ENCODE results near the gene PDE2A.

PDE2A gene

DNA sequence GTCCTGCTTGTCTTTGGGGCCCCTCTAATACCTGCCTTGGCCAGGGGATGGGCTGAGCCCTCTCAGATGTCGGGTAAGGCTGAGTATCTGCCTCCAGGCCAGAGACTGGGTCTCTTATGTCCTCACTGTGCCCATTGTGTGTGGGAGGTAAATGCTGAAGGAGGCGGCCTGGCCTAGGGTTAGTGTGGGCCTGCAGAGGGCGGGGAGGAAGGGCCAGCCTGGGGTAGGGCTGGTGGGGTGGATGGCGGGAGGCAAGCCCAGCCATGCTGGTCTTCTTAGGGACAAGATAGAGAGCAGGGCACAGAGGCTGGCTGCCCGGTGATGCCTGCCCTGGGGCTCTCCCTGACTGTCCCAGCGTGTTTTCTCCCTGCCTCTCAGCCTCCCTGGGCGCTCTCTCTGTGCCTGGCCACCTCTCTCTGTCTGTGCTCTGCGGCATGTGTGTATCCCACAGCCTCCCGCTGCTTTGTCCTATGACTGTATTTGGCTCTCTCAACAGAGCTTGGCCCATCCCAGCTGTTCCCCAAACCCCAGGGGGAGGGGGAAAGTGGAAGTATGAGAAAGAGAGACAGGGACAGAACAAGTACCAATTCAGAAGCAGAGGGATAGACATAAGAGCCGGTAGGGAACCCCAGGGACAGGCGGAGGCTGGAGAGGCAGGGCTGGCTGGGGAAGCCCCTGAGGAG, 57.0 kb downstream of the PDE2A start:
- Histone ChIP-seq H3K9ac (no peak overlapping the region), H2AFZ (no peak overlapping the region), H3K27me3 (ENCODE audit: control insufficient read depth, insufficient read depth, low read length) (no peaks in the 10 kb centered on the region), H3K79me2 (no peaks in the 10 kb centered on the region), H3K27ac (no peak overlapping the region), H3K4me3 (ENCODE audit: low read depth, low read length) (no peak overlapping the region), H3K4me2 (ENCODE audit: low read length) (no peak overlapping the region), H3K4me1 (no peaks in the 10 kb centered on the region), H3K9me3 (ENCODE audit: control insufficient read depth, low read length) (no peaks in the 10 kb centered on the region), H3K36me3 (ENCODE audit: control insufficient read depth, insufficient read depth, low read length) (no peaks in the 10 kb centered on the region)
- TF ChIP-seq, protein P1, sequence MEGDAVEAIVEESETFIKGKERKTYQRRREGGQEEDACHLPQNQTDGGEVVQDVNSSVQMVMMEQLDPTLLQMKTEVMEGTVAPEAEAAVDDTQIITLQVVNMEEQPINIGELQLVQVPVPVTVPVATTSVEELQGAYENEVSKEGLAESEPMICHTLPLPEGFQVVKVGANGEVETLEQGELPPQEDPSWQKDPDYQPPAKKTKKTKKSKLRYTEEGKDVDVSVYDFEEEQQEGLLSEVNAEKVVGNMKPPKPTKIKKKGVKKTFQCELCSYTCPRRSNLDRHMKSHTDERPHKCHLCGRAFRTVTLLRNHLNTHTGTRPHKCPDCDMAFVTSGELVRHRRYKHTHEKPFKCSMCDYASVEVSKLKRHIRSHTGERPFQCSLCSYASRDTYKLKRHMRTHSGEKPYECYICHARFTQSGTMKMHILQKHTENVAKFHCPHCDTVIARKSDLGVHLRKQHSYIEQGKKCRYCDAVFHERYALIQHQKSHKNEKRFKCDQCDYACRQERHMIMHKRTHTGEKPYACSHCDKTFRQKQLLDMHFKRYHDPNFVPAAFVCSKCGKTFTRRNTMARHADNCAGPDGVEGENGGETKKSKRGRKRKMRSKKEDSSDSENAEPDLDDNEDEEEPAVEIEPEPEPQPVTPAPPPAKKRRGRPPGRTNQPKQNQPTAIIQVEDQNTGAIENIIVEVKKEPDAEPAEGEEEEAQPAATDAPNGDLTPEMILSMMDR (IDR thresholded peaks at IDR 0.05) = no peak

- TF ChIP-seq, protein P1 (IDR thresholded peaks at IDR 0.05) = no peak
- Histone ChIP-seq H3K79me2 (no peaks in the 10 kb centered on the region), H3K27me3 (ENCODE audit: control insufficient read depth, insufficient read depth, low read length) (no peaks in the 10 kb centered on the region), H3K27ac (no peak overlapping the region), H3K4me3 (ENCODE audit: low read depth, low read length) (no peak overlapping the region), H3K4me2 (ENCODE audit: low read length) (no peak overlapping the region), H3K9ac (no peak overlapping the region), H3K9me3 (ENCODE audit: control insufficient read depth, low read length) (no peaks in the 10 kb centered on the region), H3K36me3 (ENCODE audit: control insufficient read depth, insufficient read depth, low read length) (no peaks in the 10 kb centered on the region), H2AFZ (no peak overlapping the region), H3K4me1 (no peaks in the 10 kb centered on the region)
Measured at GRCh38 chr11:72616655-72617054, 57.6 kb downstream of the PDE2A start.

- no peak overlapping the region for H3K4me2 ChIP-seq (ENCODE audit: low read length)
- no peak overlapping the region for H3K27ac ChIP-seq
- H3K9ac ChIP-seq = no peak overlapping the region
- no peaks in the 10 kb centered on the region for H3K4me1 ChIP-seq
- H3K36me3 ChIP-seq (ENCODE audit: control insufficient read depth, insufficient read depth, low read length) = no peaks in the 10 kb centered on the region
- TF ChIP-seq, protein P1 (IDR thresholded peaks at IDR 0.05) = no peak
- H3K79me2 ChIP-seq = no peaks in the 10 kb centered on the region
- H3K27me3 ChIP-seq (ENCODE audit: control insufficient read depth, insufficient read depth, low read length) = no peaks in the 10 kb centered on the region
- no peaks in the 10 kb centered on the region for H3K9me3 ChIP-seq (ENCODE audit: control insufficient read depth, low read length)
- no peak overlapping the region for H3K4me3 ChIP-seq (ENCODE audit: low read depth, low read length)
- no peak overlapping the region for H2AFZ ChIP-seq
Measured at GRCh38 chr11:72615329-72615728, 58.9 kb downstream of the PDE2A start.

DNA sequence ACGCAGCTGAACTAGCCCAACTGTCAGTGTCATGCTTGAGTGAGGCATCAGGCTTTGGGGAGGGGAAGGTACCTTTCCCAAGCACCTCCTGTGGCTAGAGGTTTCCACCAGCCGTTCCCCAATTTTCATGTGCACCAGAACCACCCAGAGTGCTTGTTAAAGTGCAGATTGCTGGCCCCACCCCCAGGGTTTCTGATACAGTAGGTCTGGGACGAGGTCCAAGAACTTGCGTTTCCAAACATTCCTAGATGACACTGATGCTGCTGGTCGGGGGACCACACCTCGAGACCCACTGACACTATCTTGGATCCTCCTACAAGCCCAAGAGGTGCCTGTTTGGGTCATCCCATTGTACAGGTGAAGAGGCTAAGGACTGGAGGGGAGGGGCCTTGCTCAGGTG, 59.8 kb downstream of the PDE2A start:
- Histone ChIP-seq H3K27me3 (ENCODE audit: control insufficient read depth, insufficient read depth, low read length) (no peaks in the 10 kb centered on the region), H2AFZ (no peak overlapping the region), H3K4me3 (ENCODE audit: low read depth, low read length) (no peak overlapping the region), H3K36me3 (ENCODE audit: control insufficient read depth, insufficient read depth, low read length) (no peaks in the 10 kb centered on the region), H3K79me2 (no peaks in the 10 kb centered on the region), H3K9ac (no peak overlapping the region), H3K4me2 (ENCODE audit: low read length) (no peak overlapping the region), H3K9me3 (ENCODE audit: control insufficient read depth, low read length) (no peaks in the 10 kb centered on the region), H3K4me1 (no peaks in the 10 kb centered on the region), H3K27ac (no peak overlapping the region)
- TF ChIP-seq, protein P1 (IDR thresholded peaks at IDR 0.05) = no peak

DNA sequence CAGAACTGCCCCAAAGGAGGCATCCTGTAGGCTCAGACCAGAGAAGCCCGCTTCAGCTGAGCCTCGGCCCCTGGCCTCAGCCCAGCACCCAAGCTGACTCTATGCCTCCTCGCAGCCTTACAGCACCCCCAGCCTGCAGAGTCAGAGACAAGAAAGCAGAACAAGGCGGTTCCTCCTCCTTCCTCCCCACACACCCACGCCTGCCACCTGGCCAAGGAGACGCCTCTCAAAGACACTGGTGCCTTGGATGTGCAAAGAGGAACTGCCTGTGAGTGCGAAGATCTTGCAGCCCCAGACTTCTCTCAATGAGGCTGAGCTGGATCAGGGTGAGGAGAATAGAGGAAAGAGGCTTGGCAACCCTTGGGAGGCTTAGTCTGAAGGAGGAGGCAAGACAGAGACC, 60.2 kb downstream of the PDE2A start:
- no peak overlapping the region for H3K9ac ChIP-seq
- no peaks in the 10 kb centered on the region for H3K36me3 ChIP-seq (ENCODE audit: control insufficient read depth, insufficient read depth, low read length)
- H3K4me3 ChIP-seq (ENCODE audit: low read depth, low read length) = no peak overlapping the region
- no peak overlapping the region for H2AFZ ChIP-seq
- H3K79me2 ChIP-seq = no peaks in the 10 kb centered on the region
- TF ChIP-seq, protein P1 (IDR thresholded peaks at IDR 0.05) = no peak
- H3K27me3 ChIP-seq (ENCODE audit: control insufficient read depth, insufficient read depth, low read length) = no peaks in the 10 kb centered on the region
- H3K9me3 ChIP-seq (ENCODE audit: control insufficient read depth, low read length) = no peaks in the 10 kb centered on the region
- no peak overlapping the region for H3K4me2 ChIP-seq (ENCODE audit: low read length)
- no peak overlapping the region for H3K27ac ChIP-seq
- no peaks in the 10 kb centered on the region for H3K4me1 ChIP-seq
